Lung (tissue), 12 donors: ENCODE data around the gene GAMT. TPM values are rescaled to one million over a fixed set of nuclear protein-coding genes. Genes with fewer than 3 reads are reported as not detected.

Experiments
- ATAC-seq: fragments of 200-7000 bp; cut with Tn5 transposase; one replicate; pipeline ENCODE4 v1.9.1; 2020; ENCODE audit warnings: moderate number of reproducible peaks; ENCODE audit not compliant: insufficient read depth, low FRiP score
- DNase-seq, 3 donors: peaks; one replicate each; pipeline ENCODE4 v3.0.0-alpha.2; 2013 to 2017
- H3K27ac ChIP-seq, 2 donors: one replicate each; pipeline ENCODE4 v1.5.1; 2013; ENCODE audit warnings: mild to moderate bottlenecking in 2 of 2, moderate library complexity in 2 of 2, control low read depth in 1 of 2, inconsistent platforms in 1 of 2, low read depth in 1 of 2, low read length in 1 of 2
- H3K27me3 ChIP-seq, 3 donors: one replicate each; pipeline ENCODE4 v1.5.1; 2013; ENCODE audit warnings: low read length in 2 of 3; ENCODE audit not compliant: control insufficient read depth in 3 of 3, insufficient read depth in 3 of 3
- H3K36me3 ChIP-seq, 4 donors: one replicate each; pipeline ENCODE4 v1.5.1; 2013; ENCODE audit warnings: low read length in 4 of 4, mild to moderate bottlenecking in 1 of 4, moderate library complexity in 1 of 4; ENCODE audit not compliant: control insufficient read depth in 4 of 4, insufficient read depth in 4 of 4
- H3K4me1 ChIP-seq, 5 donors: one replicate each; pipeline ENCODE4 v1.5.1; 2013; ENCODE audit warnings: low read length in 5 of 5, mild to moderate bottlenecking in 2 of 5, moderate library complexity in 1 of 5; ENCODE audit not compliant: control insufficient read depth in 5 of 5, insufficient read depth in 5 of 5
- H3K4me3 ChIP-seq: one replicate; pipeline ENCODE4 v1.5.1; 2013; ENCODE audit warnings: mild to moderate bottlenecking, control low read depth, moderate library complexity
- H3K9ac ChIP-seq, 2 donors: one replicate each; pipeline ENCODE4 v1.5.1; 2013; ENCODE audit warnings: low read length in 2 of 2, control low read depth in 1 of 2; ENCODE audit not compliant: insufficient read depth in 1 of 2
- H3K9me3 ChIP-seq, 4 donors: one replicate each; pipeline ENCODE4 v1.5.1; 2013; ENCODE audit warnings: low read length in 3 of 4, mild to moderate bottlenecking in 1 of 4, moderate library complexity in 1 of 4; ENCODE audit not compliant: control insufficient read depth in 4 of 4, insufficient read depth in 3 of 4
- CTCF ChIP-seq: IDR thresholded peaks from 2 replicates; pipeline ENCODE4 v1.5.1; 2012; ENCODE audit warnings: mild to moderate bottlenecking; ENCODE audit errors: control extremely low read depth, extremely low read depth
- WGBS, 2 donors: extraction: QIAGEN DNeasy Blood & Tissue Kit; methylation state at CpG; one replicate each; pipeline ENCODE4 v1.1.7; 2013; 5-methylcytosine and 5-hydroxymethylcytosine counted together
- polyA plus RNA-seq, 2 donors: library from polyadenylated mRNA; stranded (reverse); fragments of 200-250 nt; gene quantifications; one replicate each; pipeline ENCODE4 v1.2.1, GENCODE V29; 2013
- total RNA-seq, 2 donors: library from RNA; depleted of rRNA in 1 of 2; stranded (reverse); fragments of >200 nt in 1 of 2; gene quantifications; one replicate each; pipeline ENCODE4 v1.2.1, GENCODE V29; 2014 to 2021
- donor health status: control.
- donor health status: control.
- donor health status: Bipolar disorder and iron deficiency.
- donor health status: healthy.
- donor health status: DM: yes; HTN: yes; CAD: no.

GAMT gene
- total and polyA plus RNA-seq, 4 donors = 2.9 to 8.6 (median 7.3) TPM

- WGBS, 2 donors = 87 to 90% methylated on average over 9 of the region's 9 CpGs
- DNase-seq = no peak
- no peak overlapping the region for H3K9ac ChIP-seq
- H3K9me3 ChIP-seq = no peaks in the 10 kb centered on the region
- H3K27ac ChIP-seq = no peak overlapping the region
- no peak for ATAC-seq
- H3K36me3 ChIP-seq = peaks cover 9 to 76% (median 37%) of the 10 kb centered on the region in 4 donors
- H3K4me3 ChIP-seq = no peak overlapping the region
- TF ChIP-seq CTCF = no peak
- H3K27me3 ChIP-seq = no peaks in the 10 kb centered on the region
- no peaks in the 10 kb centered on the region for H3K4me1 ChIP-seq
Observed at GRCh38 chr19:1426736-1427135, 25.4 kb upstream of the GAMT start.

DNA sequence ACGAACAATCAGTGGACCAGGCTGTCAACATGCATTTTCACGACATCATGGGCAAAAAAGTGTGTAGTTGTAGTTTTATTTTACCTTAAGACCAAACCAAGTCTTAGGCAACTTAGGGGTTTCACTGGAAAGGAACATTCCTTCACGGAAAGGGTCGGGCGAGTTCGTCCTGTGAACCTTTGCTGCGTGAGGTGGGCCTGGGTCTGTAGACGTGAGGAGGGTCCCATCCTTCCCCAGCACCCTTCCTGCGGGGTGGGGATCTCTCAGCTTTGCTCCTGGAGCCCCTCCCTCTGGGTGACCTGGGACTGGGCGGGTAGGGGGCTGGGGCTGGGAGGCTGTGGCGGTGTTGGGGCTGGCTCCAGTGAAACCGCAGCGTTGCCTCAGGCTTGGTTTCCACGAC is 24.6 kb upstream of the GAMT start:
- no peak for ATAC-seq
- Histone ChIP-seq H3K4me1 (no peaks in the 10 kb centered on the region), H3K9ac (no peak overlapping the region), H3K36me3 (peaks cover 9 to 80% (median 33%) of the 10 kb centered on the region in 4 donors), H3K27me3 (no peaks in the 10 kb centered on the region), H3K9me3 (no peaks in the 10 kb centered on the region), H3K27ac (no peak overlapping the region), H3K4me3 (no peak overlapping the region)
- 94 to 96% methylated on average over 13 to 14 of the region's 14 CpGs for WGBS, 2 donors
- DNase-seq = no peak
- TF ChIP-seq CTCF = no peak

DNA sequence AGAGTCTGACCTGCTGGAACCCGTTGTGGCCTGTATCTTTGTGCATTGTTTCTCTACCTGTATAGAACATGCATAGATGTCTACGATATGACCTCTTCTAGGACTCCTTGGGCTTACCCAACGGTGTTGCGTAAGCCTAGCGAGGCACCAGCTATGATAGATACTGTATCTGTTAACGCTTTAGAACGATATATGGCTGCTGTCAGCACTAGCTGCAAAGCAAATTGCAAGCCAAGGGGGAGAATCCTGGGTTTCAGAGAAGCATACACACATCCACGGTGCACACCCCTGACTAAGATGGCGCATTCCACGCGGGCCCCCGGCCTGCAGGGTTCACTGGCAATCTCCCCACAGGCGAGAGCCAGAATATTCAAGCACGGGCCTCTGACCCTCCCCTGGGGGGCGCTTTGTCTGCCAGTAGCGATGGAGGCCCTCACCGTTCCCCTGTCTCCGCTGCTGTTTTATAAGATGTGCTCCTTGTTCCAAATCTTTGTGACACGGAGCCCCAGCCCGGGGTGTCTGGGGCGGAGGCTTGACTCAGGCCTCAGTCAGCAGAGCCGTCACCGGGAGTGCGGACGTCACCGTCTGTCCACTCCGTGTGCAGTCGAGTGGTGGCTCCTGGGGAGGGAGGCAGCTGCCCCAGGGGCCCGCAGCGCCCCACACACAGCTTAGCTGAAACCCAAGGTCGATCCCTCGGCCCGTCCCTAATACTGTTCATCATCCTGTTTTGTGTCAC is 23.9 kb upstream of the GAMT start:
- H3K9me3 ChIP-seq = no peaks in the 10 kb centered on the region
- no peak overlapping the region for H3K4me3 ChIP-seq
- H3K27ac ChIP-seq = no peak overlapping the region
- H3K9ac ChIP-seq = no peak overlapping the region
- ATAC-seq (no peak), DNase-seq (no peak)
- 87 to 91% methylated on average over 33 of the region's 33 CpGs for WGBS, 2 donors
- H3K27me3 ChIP-seq = no peaks in the 10 kb centered on the region
- no peak for TF ChIP-seq CTCF
- H3K36me3 ChIP-seq = peaks cover 6 to 84% (median 35%) of the 10 kb centered on the region in 4 donors
- no peaks in the 10 kb centered on the region for H3K4me1 ChIP-seq
